NCI-H146 treated with DMSO at 0.1 percent for 48 hours (cell line): ENCODE results near the gene CIPC.

Experiments
- DNase-seq: peaks from one replicate; lab custom pipeline; 2025; ENCODE audit not compliant: unreplicated experiment; lab: John Stamatoyannopoulos, UW

The CIPC gene

GRCh38 chr14:77123381-77124325 lies 25.6 kb downstream of the CIPC start:
- no peak for DNase-seq

GRCh38 chr14:77124345-77125280 lies 26.6 kb downstream of the CIPC start:
- DNase-seq: no peak

GRCh38 chr14:77125281-77125801 lies 27.3 kb downstream of the CIPC start:
- no peak for DNase-seq

- DNase-seq: no peak
Measured at GRCh38 chr14:77125823-77126325, 27.8 kb downstream of the CIPC start.

- DNase-seq: no peak
Measured at GRCh38 chr14:77126461-77126990, 28.5 kb downstream of the CIPC start.

- DNase-seq: no peak
Measured at GRCh38 chr14:77128414-77128891, 30.4 kb downstream of the CIPC start.

GRCh38 chr14:77130386-77130785 lies 32.3 kb downstream of the CIPC start:
- DNase-seq: no peak

- DNase-seq: no peak
Measured at GRCh38 chr14:77131206-77131605, 33.1 kb downstream of the CIPC start.

GRCh38 chr14:77131871-77132486 lies 33.9 kb downstream of the CIPC start:
- DNase-seq: no peak

- DNase-seq: no peak
Measured at GRCh38 chr14:77133720-77134338, 35.8 kb downstream of the CIPC start.

- DNase-seq: no peak
Measured at GRCh38 chr14:77139022-77139421, 41.0 kb downstream of the CIPC start.

- DNase-seq: peak; percentile 48
Measured at GRCh38 chr14:77139540-77140358, 41.7 kb downstream of the CIPC start.

GRCh38 chr14:77140359-77141213 lies 42.5 kb downstream of the CIPC start:
- DNase-seq: no peak

GRCh38 chr14:77141214-77142004 lies 43.4 kb downstream of the CIPC start, which contains the start of gene ZDHHC22:
Gene ZDHHC22, minus strand, starts transcription at chr14:77141791. Its CDS starts 2,053 bp downstream, at chr14:77139738.
- peak; percentile 12 for DNase-seq

GRCh38 chr14:77142005-77142800 lies 44.1 kb downstream of the CIPC start:
- DNase-seq: no peak

GRCh38 chr14:77143071-77143470 lies 45.0 kb downstream of the CIPC start:
- DNase-seq: no peak
